GM23338 (cell line): Measurements from ENCODE around the gene APCDD1L. TPM values are rescaled to one million over a fixed set of nuclear protein-coding genes. Genes with fewer than 3 reads are reported as not detected.

ENCODE experiments used
- ATAC-seq: fragments of 200-7000 bp; cut with Tn5 transposase; 3 replicates; pipeline ENCODE4 v1.9.1; 2020
- DNase-seq: peaks from one replicate; pipeline ENCODE4 v3.0.0-alpha.2; 2015; ENCODE audit warnings: low spot score
- H2AFZ ChIP-seq: fragments of 200-600 bp; sonication (generic); 2 replicates; pipeline ENCODE4 v1.8.0; 2016; ENCODE audit warnings: antibody characterized with exemption, mild to moderate bottlenecking, moderate library complexity
- H3F3A ChIP-seq: fragments of 200-600 bp; sonication (generic); replicated peaks from 2 replicates; pipeline ENCODE4 v1.8.0; 2017; ENCODE audit warnings: antibody characterized with exemption, mixed run types, low read depth
- H3K27ac ChIP-seq: fragments of 200-600 bp; sonication (generic); 2 replicates; pipeline ENCODE4 v1.6.1; 2016; ENCODE audit warnings: low read depth
- H3K27me3 ChIP-seq: fragments of 200-600 bp; sonication (generic); 2 replicates; pipeline ENCODE4 v1.8.0; 2016; ENCODE audit warnings: mild to moderate bottlenecking, mixed run types, moderate library complexity; ENCODE audit not compliant: insufficient read depth
- H3K36me3 ChIP-seq: fragments of 200-600 bp; sonication (generic); 2 replicates; pipeline ENCODE4 v1.8.0; 2016; ENCODE audit warnings: mild to moderate bottlenecking; ENCODE audit not compliant: insufficient read depth
- H3K4me1 ChIP-seq: fragments of 200-600 bp; sonication (generic); 2 replicates; pipeline ENCODE4 v1.8.0; 2016; ENCODE audit warnings: mild to moderate bottlenecking, moderate library complexity; ENCODE audit not compliant: insufficient read depth
- H3K4me2 ChIP-seq: fragments of 200-600 bp; sonication (generic); 2 replicates; pipeline ENCODE4 v1.7.1; 2017; ENCODE audit warnings: mixed run types
- H3K4me3 ChIP-seq: fragments of 200-600 bp; sonication (generic); 2 replicates; pipeline ENCODE4 v1.6.1; 2016; ENCODE audit warnings: mixed run types
- H3K79me2 ChIP-seq: fragments of 200-600 bp; sonication (generic); replicated peaks from 2 replicates; pipeline ENCODE4 v1.8.0; 2017; ENCODE audit warnings: mild to moderate bottlenecking; ENCODE audit not compliant: insufficient read depth
- H3K9me2 ChIP-seq: fragments of 200-600 bp; sonication (generic); 2 replicates; pipeline ENCODE4 v1.8.0; 2017; ENCODE audit not compliant: insufficient read depth
- H4K20me1 ChIP-seq: fragments of 200-600 bp; sonication (generic); replicated peaks from 2 replicates; pipeline ENCODE4 v1.8.0; 2017; ENCODE audit warnings: mild to moderate bottlenecking; ENCODE audit not compliant: insufficient read depth
- H3K27ac Mint-ChIP-seq: 2 replicates; pipeline ENCODE4 v1.8.0; 2020; ENCODE audit warnings: inconsistent platforms, mild to moderate bottlenecking, moderate library complexity, mixed read lengths
- H3K27me3 Mint-ChIP-seq: 3 replicates; pipeline ENCODE4 v1.8.0; 2022; ENCODE audit warnings: low read depth, mild to moderate bottlenecking, moderate library complexity, mixed read lengths, inconsistent platforms; ENCODE audit not compliant: insufficient read depth, poor library complexity
- H3K36me3 Mint-ChIP-seq: 3 replicates; pipeline ENCODE4 v1.8.0; 2021; ENCODE audit warnings: low read depth, mild to moderate bottlenecking, inconsistent platforms, moderate library complexity, mixed read lengths
- H3K4me1 Mint-ChIP-seq: 3 replicates; pipeline ENCODE4 v1.8.0; 2020; ENCODE audit warnings: mild to moderate bottlenecking, inconsistent platforms, mixed read lengths
- H3K4me3 Mint-ChIP-seq: 3 replicates; pipeline ENCODE4 v1.8.0; 2021; ENCODE audit warnings: moderate library complexity, mild to moderate bottlenecking, inconsistent platforms, mixed read lengths
- H3K9me3 Mint-ChIP-seq: 3 replicates; pipeline ENCODE4 v1.8.0; 2020; ENCODE audit warnings: moderate library complexity, mild to moderate bottlenecking, inconsistent platforms, mixed read lengths
- CREB1 ChIP-seq: fragments of 250-450 bp; sonication (Bioruptor Pico); IDR thresholded peaks from 2 replicates; pipeline ENCODE4 v1.5.0; 2020; ENCODE audit warnings: low read depth, mild to moderate bottlenecking, moderate library complexity
- CTCF ChIP-seq, 2 experiments: fragments of 200-600 bp in 1 of 2; sonication (generic) in 1 of 2; conservative IDR thresholded peaks; 2 replicates each; pipeline versions ENCODE4 v1.5.1 to v1.6.1; 2016 to 2017; ENCODE audit warnings: antibody characterized with exemption in 2 of 2, low read depth in 2 of 2, mild to moderate bottlenecking in 2 of 2, moderate library complexity in 1 of 2
- ETS1 ChIP-seq: IDR thresholded peaks from 2 replicates; pipeline ENCODE4 v1.6.1; 2016; ENCODE audit warnings: antibody characterized with exemption
- EZH2phosphoT487 ChIP-seq: fragments of 200-600 bp; sonication (generic); IDR thresholded peaks from one replicate; pipeline ENCODE4 v1.8.1; 2018; ENCODE audit warnings: antibody characterized with exemption; ENCODE audit not compliant: unreplicated experiment
- STAT1 ChIP-seq: IDR thresholded peaks from one replicate; pipeline ENCODE4 v1.6.1; 2016; ENCODE audit warnings: antibody characterized with exemption; ENCODE audit not compliant: unreplicated experiment
- ZNF462 ChIP-seq: fragments of 250-450 bp; sonication (Bioruptor Pico); IDR thresholded peaks from 2 replicates; pipeline ENCODE4 v1.5.0; 2020; ENCODE audit warnings: mild to moderate bottlenecking, moderate library complexity
- polyA plus RNA-seq: library from polyadenylated mRNA; unstranded; fragments of >200 nt; fragmentation: Nextera tagmentation; extraction: Ambion mirVana; gene quantifications from 2 replicates; pipeline ENCODE4 v1.2.1, GENCODE V29; 2016
- total RNA-seq: library from RNA; depleted of rRNA; stranded (reverse); fragments of >200 nt; shearing (Covaris generic); gene quantifications from 2 replicates; pipeline ENCODE4 v1.2.3, GENCODE V29; 2014

APCDD1L gene
- total and polyA plus RNA-seq, 2 experiments from 2014 or later: 1.8 to 4.6 TPM

GRCh38 chr20:58513580-58514285, 1.5 kb downstream of the APCDD1L start:
- H3K9me2 ChIP-seq: no peaks in the 10 kb centered on the region
- no peaks in the 10 kb centered on the region for H4K20me1 ChIP-seq
- H3K4me1 ChIP-seq: peaks cover 21% of the 10 kb centered on the region; the same call in 1 of the 2 replicates
- Mint-ChIP-seq H3K4me1 (peaks cover 14% of the 10 kb centered on the region; the same call in 2 of the 3 replicates), H3K36me3 (peaks cover 17% of the 10 kb centered on the region), H3K27me3 (peaks cover 39% of the 10 kb centered on the region), H3K9me3 (peaks cover 22% of the 10 kb centered on the region; the same call in 2 of the 3 replicates), H3K27ac (no peak overlapping the region), H3K4me3 (peak overlapping the region; percentile 81)
- ATAC-seq: peak; percentile 21
- no peak overlapping the region for H3K27ac ChIP-seq
- no peaks in the 10 kb centered on the region for H3K79me2 ChIP-seq
- peaks cover 44% of the 10 kb centered on the region for H3K27me3 ChIP-seq
- peaks cover 5% of the 10 kb centered on the region; the same call in 1 of the 2 replicates for H3F3A ChIP-seq
- H3K4me2 ChIP-seq: peak overlapping the region; percentile 92
- H3K4me3 ChIP-seq: peak overlapping the region; percentile 79
- no peak for DNase-seq
- TF ChIP-seq ETS1 (no peak), EZH2phosphoT487 (no peak), CTCF (conservative IDR thresholded peaks at IDR 0.05; ENCODE audit: low read depth in 2 of 2) (no peak), CREB1 (CRISPR knock-in tag) (no peak), ZNF462 (no peak), STAT1 (no peak)
- no peaks in the 10 kb centered on the region for H3K36me3 ChIP-seq
- peak overlapping the region; percentile 99 for H2AFZ ChIP-seq
